T-helper 1 cell treated with Interleukin-12 subunit alpha and Interleukin-12 subunit beta and Interleukin-4 antibody, amounts not matched to agents 30 μg/mL and 1 μg/mL, for 36 hours (primary cell): ENCODE results near the gene RTKN.
"Not testable (repeated sequence)": the region's sequence is repeated elsewhere in the genome, so short reads cannot be mapped to it uniquely, and the experiment has no call there.

Experiments used
- H3K27ac Mint-ChIP-seq: one replicate; pipeline ENCODE4 v1.8.0; 2021; ENCODE audit warnings: mild to moderate bottlenecking, mixed read lengths
- H3K27me3 Mint-ChIP-seq: one replicate; pipeline ENCODE4 v1.8.0; 2021; ENCODE audit warnings: low read depth, mixed read lengths
- H3K36me3 Mint-ChIP-seq: one replicate; pipeline ENCODE4 v1.8.0; 2021; ENCODE audit warnings: low read depth, mixed read lengths
- H3K4me1 Mint-ChIP-seq: one replicate; pipeline ENCODE4 v1.8.0; 2021; ENCODE audit warnings: low read depth, mixed read lengths
- H3K4me3 Mint-ChIP-seq: one replicate; pipeline ENCODE4 v1.8.0; 2021; ENCODE audit warnings: mild to moderate bottlenecking, moderate library complexity, mixed read lengths
- H3K9me3 Mint-ChIP-seq: one replicate; pipeline ENCODE4 v1.8.0; 2021; ENCODE audit warnings: mixed read lengths

RTKN gene, protein sequence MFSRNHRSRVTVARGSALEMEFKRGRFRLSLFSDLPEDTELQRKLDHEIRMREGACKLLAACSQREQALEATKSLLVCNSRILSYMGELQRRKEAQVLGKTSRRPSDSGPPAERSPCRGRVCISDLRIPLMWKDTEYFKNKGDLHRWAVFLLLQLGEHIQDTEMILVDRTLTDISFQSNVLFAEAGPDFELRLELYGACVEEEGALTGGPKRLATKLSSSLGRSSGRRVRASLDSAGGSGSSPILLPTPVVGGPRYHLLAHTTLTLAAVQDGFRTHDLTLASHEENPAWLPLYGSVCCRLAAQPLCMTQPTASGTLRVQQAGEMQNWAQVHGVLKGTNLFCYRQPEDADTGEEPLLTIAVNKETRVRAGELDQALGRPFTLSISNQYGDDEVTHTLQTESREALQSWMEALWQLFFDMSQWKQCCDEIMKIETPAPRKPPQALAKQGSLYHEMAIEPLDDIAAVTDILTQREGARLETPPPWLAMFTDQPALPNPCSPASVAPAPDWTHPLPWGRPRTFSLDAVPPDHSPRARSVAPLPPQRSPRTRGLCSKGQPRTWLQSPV

DNA sequence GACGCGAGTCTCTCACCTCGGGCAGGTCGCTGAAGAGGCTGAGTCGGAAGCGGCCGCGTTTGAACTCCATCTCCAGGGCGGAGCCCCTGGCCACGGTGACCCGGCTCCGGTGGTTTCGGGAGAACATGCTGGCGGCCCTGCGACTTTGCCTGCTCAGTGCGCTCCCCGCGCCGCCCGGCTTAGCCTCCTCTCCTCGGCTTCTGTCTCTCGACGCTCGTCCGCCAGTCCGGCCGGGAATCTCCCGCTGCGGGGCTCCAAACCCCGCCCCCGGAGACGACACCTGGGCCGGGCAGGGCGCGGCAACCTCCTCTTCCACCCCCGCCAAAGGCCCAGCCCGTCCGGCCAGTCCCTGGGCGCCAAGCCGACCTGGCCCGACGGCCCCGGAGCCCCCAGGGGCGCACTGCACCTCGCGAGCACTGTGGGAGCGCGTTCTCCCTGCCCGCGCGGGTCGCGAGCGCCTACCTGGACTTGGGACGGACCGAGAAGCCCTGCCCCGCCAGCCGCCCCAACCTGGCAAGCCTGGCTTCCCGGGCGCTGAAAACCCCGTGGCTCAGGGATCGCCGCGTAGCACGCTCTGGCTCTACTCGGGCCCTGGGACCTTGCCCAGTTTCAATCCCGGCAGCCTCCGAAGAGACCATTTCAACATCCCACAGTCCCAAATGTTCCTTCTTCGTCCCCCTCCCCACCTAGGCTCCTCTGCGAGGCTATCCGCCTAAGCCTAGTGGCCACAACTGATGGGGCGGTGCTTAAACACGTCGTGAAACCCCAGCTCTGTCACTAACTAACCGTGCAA is at the start of gene RTKN:
Gene RTKN (minus strand): TSS at position 248 of the 793 bp plus-strand sequence. CDS start 121 bp downstream, at position 127.
- Mint-ChIP-seq H3K36me3 (peaks cover 2% of the 10 kb centered on the region), H3K27ac (peak within 1 kb of the TSS; percentile 47), H3K4me3 (peak within 1 kb of the TSS; percentile 76), H3K4me1 (peaks cover 12% of the 10 kb centered on the region), H3K27me3 (peaks cover 50% of the 10 kb centered on the region), H3K9me3 (no peaks in the 10 kb centered on the region)

DNA sequence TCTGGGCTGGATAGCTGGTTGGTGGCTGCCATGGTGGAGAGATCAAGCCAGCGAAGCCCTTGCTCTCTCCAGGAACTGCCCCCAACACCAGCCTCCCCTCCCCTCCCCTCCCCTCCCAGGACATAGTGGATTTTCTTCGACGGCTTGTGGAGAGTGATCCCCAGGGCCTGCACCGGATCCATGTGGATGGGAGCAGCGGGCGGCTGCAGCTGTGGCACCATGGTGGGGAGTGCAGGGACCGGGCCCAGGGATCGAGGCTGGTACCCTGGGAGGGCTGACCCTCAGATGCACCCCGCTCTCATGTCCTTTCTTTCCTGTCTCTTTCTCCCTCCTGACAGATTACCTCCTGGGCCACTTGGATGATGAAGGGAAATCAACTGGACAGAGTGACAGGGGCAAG is 48.2 kb upstream of the RTKN start:
- no peak overlapping the region for H3K4me3 Mint-ChIP-seq
- H3K4me1 Mint-ChIP-seq, result peaks cover 5% of the 10 kb centered on the region
- peaks cover 36% of the 10 kb centered on the region for H3K36me3 Mint-ChIP-seq
- H3K27ac Mint-ChIP-seq, result no peak overlapping the region
- no peaks in the 10 kb centered on the region for H3K27me3 Mint-ChIP-seq
- H3K9me3 Mint-ChIP-seq, result no peaks in the 10 kb centered on the region

DNA sequence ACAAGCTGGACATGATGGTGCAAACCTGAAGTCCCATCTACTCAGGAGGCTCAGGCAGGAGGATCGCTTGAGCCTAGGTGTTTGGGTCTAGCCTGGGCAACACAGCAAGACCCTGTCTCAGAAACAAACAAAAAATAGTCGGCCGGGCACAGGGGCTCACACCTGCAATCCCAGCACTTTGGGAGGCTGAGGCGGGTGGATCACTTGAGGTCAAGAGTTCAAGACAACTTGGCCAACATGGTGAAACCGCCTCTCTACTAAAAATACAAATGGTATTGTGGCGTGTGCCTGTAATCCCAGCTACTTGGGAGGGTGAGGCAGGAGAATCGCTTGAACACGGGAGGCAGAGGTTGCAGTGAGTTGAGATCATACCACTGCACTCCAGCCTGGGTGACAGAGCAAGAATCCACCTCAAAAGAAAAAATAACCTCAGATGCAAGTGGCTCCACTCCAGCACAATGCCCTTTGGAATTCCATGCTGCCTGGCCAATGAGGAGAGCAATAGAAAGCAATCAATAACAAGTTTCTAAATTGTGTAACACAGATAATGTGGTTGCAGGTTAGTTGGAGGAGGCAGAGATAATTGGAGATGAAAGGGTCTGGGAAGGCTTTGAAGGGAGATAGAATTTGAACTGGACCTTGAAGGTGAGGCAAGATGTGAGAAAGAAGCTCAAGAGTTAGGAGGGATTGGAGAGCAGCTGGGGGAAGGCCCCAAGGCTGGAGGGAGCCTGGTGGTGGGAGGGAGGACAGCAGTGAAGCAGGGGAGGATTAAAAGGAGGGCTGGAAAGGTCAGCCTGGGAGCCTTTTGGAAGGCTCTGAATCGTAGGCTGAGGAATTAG is 47.1 kb upstream of the RTKN start:
- Mint-ChIP-seq H3K27ac (peak overlapping the region; percentile 49), H3K27me3 (no peaks in the 10 kb centered on the region), H3K36me3 (peaks cover 30% of the 10 kb centered on the region), H3K4me1 (peaks cover 4% of the 10 kb centered on the region), H3K9me3 (no peaks in the 10 kb centered on the region), H3K4me3 (no peak overlapping the region)

DNA sequence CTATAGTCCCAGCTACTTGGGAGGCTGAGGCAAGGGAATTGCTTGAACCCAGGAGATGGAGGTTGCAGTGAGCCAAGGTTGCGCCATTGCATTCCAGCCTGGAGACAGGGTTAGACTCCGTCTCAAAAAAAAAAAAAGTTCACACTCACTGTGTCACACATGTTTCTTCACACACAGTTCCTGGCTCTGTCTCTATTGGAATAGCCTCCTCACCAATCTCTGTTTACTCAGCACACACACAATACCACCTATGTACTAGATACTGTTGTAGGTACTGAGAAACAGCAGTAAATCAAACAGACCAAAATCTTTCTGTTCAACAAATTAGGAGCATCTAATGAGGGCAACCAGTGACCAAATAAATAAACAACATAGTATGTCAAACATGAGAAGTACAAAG is 44.4 kb upstream of the RTKN start:
- peaks cover 15% of the 10 kb centered on the region for H3K36me3 Mint-ChIP-seq
- peaks cover 13% of the 10 kb centered on the region for H3K4me1 Mint-ChIP-seq
- no peaks in the 10 kb centered on the region for H3K9me3 Mint-ChIP-seq
- no peaks in the 10 kb centered on the region for H3K27me3 Mint-ChIP-seq
- no peak overlapping the region for H3K4me3 Mint-ChIP-seq
- no peak overlapping the region for H3K27ac Mint-ChIP-seq

DNA sequence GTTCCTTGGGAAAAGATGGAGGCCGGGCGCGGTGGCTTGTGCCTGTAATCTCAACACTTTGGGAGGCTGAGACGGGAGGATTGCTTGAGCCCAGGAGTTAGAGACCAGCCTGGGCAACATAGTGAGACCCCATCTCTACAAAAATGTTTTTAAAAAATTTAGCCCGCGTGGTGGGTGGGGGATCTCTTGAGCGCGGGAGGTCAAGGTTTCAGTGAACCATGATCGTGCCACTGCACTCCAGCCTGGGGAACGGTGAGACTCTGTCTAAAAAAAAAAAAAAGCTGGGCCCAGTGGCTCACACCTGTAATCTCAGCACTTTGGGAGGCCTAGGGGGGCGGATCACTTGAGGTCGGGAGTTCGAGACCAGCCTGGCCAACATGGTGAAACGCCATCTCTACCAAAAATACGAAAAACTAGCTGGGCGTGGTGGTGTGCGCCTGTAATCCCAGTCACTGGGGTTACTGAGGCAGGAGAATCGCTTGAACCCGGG is 42.0 kb upstream of the RTKN start:
- H3K36me3 Mint-ChIP-seq, result peaks cover 24% of the 10 kb centered on the region
- H3K27me3 Mint-ChIP-seq, H3K9me3 Mint-ChIP-seq: not testable (repeated sequence)
- peaks cover 22% of the 10 kb centered on the region for H3K4me1 Mint-ChIP-seq
- H3K27ac Mint-ChIP-seq, result peak overlapping the region; percentile 100
- H3K4me3 Mint-ChIP-seq, result peak overlapping the region; percentile 100

DNA sequence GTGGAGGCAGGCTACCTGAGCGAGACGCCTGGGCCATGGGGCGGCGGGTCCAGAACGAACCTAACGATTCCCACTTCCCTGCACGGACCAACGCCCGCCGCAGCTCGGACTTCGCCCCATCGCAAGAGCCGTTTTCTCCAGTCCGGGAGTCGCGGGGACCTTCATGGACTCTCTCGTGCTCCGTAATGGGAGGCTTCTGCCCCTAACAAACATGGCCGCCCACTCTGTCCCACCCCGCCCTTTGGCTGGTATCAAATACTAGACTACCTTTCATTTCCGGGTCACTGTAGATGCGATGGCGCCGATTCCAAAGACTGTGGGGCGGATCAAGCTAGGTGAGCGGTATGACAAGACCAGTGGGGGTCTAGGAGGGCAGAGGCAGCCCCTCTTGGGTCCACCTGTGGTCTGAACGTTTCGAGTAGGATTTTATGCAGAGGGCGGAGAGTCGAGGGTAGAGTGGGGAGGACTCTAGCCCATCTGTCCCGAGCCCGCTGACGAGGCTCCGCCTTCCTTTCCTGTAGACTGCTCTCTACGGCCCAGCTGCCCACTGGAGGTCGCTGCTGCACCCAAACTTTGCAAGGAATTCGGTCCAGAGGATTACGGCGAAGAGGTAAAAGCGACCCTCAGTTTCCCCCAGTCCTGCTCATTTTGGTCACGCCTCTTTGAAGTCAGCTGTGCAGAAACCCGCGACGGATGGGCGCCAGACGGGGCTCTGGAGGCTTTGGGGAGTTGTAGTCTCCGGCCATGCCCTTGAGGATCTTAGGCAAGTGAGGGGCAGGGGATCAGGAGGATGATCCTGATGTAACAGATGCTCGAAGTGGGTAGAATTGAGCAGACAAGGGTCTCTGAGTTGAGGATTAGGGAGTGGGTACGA is 41.3 kb upstream of the RTKN start, which contains the start of the genes CCDC142 and TTC31:
Gene CCDC142 (minus strand): TSS at position 198 of the 874 bp plus-strand sequence. CDS start 161 bp downstream, at position 37.
Gene TTC31 (plus strand): TSS at position 281 of the 874 bp plus-strand sequence. CDS start 15 bp downstream, at position 296.
- no peaks in the 10 kb centered on the region for H3K9me3 Mint-ChIP-seq
- peak within 1 kb of the TSS; percentile 100 for H3K4me3 Mint-ChIP-seq
- H3K27me3 Mint-ChIP-seq, result no peaks in the 10 kb centered on the region
- peaks cover 24% of the 10 kb centered on the region for H3K36me3 Mint-ChIP-seq
- peaks cover 22% of the 10 kb centered on the region for H3K4me1 Mint-ChIP-seq
- peak within 1 kb of the TSS; percentile 100 for H3K27ac Mint-ChIP-seq

DNA sequence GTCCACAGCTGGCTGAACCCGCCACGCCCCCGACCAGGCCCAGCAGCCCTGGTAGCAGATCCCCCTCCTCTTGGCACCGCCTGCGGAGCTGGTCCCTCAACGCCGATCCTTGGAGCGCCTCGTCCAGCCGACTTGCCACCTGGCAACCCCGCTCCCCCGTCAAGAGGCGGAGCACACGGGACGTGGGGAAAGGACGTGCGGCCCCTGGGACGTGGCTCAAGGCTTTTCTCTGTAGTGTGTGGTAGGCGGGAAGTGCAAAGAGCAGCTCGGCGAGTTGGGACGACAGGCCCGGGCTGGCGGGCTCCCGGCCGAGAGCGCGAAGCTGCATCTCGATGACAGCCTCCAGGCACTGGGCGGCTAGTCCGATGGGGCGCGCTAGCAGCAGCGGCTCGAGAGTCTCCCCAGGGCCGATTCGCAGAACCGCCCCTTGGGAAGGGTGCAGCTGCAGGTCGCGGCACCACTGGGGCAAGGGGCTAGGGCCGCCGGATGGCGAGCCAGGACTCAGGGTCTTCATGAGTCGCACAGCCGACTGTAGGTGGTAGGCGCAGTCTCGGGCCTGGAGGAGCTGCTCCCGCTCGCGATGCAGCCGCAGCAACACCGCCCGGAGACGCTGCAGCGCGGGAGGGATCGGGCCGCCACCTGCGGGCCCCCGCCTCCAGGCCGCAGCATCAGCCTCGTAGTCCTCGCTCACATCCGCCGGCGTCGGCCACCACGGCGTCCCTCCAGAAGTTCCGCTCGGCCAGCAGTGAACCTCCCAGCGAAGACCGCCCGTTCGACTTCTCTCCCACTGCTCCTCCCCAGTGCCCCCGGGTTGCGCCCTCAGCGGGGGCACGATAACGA is 40.4 kb upstream of the RTKN start:
- H3K27ac Mint-ChIP-seq, result peak overlapping the region; percentile 100
- peaks cover 29% of the 10 kb centered on the region for H3K36me3 Mint-ChIP-seq
- H3K4me1 Mint-ChIP-seq, result peaks cover 22% of the 10 kb centered on the region
- peak overlapping the region; percentile 100 for H3K4me3 Mint-ChIP-seq
- no peaks in the 10 kb centered on the region for H3K27me3 Mint-ChIP-seq
- no peaks in the 10 kb centered on the region for H3K9me3 Mint-ChIP-seq

DNA sequence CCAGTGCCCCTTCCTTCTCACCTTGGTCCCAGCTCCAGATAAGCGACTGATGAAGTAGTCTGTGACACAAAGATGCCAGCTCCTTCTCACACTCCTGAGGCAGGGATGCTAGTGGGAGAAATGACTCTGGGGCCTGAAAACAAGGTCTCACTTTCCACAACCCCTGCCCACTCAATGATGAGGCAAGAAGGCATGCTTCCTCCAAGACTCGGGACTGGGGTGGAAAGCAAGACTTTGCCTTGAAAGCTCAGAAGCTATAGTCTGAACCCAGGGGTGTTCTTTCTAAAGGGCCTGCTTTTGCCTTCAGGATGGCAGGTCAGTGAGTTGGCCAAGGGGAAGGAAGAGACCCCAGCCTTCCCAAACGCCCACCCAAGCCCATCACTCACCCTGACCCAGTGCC is 39.7 kb upstream of the RTKN start:
- Mint-ChIP-seq H3K4me3 (peak overlapping the region; percentile 100), H3K27ac (no peak overlapping the region), H3K36me3 (peaks cover 29% of the 10 kb centered on the region)

DNA sequence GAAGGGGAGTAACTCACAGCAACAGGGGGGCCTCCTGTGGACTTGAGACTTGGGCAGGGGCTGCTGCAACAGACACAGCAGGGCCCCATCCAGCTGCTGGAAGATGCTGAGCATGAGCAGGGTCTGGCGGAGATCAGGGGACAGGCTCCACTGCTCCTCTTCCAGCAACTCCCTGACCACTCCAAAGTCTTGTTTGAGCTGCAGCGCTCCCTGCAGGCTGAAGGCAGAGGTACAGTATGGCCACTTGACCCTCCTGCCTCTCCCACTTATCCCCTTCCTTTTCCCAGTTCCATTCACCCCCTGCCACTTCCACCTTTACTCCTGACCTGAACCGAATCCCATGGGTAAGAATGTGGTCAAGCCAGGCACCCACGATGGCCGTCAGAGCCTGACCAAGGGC is 33.2 kb upstream of the RTKN start:
- peaks cover 34% of the 10 kb centered on the region for H3K36me3 Mint-ChIP-seq
- no peak overlapping the region for H3K4me3 Mint-ChIP-seq
- H3K4me1 Mint-ChIP-seq, result peaks cover 25% of the 10 kb centered on the region
- H3K9me3 Mint-ChIP-seq, result no peaks in the 10 kb centered on the region
- H3K27me3 Mint-ChIP-seq, result no peaks in the 10 kb centered on the region
- H3K27ac Mint-ChIP-seq, result peak overlapping the region; percentile 34

More for the DNA sequence above, 39.7 kb upstream of the RTKN start:
- H3K9me3 Mint-ChIP-seq, result no peaks in the 10 kb centered on the region
- no peaks in the 10 kb centered on the region for H3K27me3 Mint-ChIP-seq
- H3K4me1 Mint-ChIP-seq, result peaks cover 22% of the 10 kb centered on the region

DNA sequence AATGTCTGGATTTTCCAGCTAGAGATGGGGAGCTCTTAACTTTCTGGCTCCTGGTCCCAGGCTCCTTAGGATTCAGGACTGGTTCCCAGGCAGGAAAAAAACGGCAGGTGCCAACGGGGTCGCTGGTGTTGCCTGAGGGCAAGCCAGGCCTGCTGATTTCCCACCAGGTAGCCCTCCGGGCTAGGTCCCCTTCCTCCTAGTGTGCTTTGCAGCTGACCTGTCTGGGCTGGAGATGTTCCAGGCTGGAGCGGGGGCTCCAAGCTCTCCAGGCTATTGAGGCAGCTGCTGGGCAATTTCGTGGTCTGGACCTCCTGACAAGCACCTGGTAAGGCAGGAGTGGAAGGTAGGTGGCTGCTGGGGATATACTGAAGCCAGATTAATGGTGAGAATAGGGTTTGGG is 32.7 kb upstream of the RTKN start:
- H3K27me3 Mint-ChIP-seq, result no peaks in the 10 kb centered on the region
- H3K36me3 Mint-ChIP-seq, result peaks cover 33% of the 10 kb centered on the region
- H3K4me3 Mint-ChIP-seq, result no peak overlapping the region
- peak overlapping the region; percentile 17 for H3K27ac Mint-ChIP-seq
- peaks cover 27% of the 10 kb centered on the region for H3K4me1 Mint-ChIP-seq
- H3K9me3 Mint-ChIP-seq, result no peaks in the 10 kb centered on the region

DNA sequence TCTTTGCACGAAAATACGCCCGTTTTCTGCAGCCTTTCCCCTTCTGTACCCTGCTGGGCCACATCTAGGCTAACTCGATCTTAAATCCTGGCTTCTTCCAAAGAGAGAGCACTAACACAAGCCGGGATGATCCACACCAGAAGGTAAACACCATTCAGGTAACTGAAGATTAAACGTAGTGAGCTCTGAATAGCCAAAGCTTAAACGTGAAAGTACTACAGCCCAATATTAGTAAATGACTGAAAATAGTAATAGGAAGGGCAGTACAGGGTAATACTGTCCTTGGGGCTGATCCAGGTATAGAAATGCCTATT is 31.2 kb upstream of the RTKN start:
- H3K36me3 Mint-ChIP-seq, result peaks cover 28% of the 10 kb centered on the region
- H3K27me3 Mint-ChIP-seq, result no peaks in the 10 kb centered on the region
- H3K9me3 Mint-ChIP-seq, result no peaks in the 10 kb centered on the region
- H3K4me1 Mint-ChIP-seq, result peaks cover 22% of the 10 kb centered on the region
- H3K27ac Mint-ChIP-seq, result peak overlapping the region; percentile 98
- H3K4me3 Mint-ChIP-seq, result peak overlapping the region; percentile 98

DNA sequence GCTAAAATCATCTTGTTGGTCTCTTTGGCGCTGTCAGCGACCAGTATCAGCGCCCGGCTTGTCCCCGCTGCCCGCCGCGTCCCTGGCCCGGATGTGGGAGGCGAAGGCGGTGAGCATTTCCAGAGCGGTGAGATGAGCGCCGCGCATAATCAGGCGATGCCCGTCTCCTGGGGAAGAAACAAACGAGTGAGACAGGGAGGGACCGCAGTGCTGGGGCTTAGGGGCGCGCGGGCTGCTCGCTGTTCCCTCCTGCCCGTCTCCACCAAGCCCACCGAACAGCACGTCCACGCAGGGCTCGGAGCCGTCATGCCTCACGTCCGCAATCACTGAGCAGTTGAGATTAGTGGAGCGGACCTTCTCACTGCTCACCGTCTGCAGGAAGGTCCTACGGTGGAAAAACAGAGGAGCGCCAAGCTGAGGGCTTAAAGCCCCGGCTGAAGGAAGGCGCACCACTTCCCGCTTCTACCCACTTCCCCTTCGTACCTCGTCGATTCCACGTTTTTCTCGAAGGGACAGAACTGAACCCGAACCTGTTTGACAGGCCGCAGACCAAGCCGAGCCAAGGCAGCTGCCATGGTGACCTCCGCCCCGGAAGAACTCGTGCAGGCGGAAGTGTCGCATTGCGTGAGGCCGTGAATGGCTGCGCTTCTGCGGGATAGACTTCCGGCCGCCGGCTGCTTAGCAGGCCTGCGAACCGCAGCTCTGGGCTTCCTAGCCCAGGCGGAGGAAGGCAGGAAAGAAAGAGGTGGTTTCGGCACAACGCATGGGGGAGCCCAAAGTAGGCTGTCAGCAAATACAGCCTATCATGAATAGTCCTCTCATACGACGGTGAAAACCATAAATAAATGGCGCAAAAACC is 30.6 kb upstream of the RTKN start, which contains the start of gene MRPL53:
Gene MRPL53 (minus strand): TSS at position 595 of the 859 bp plus-strand sequence. CDS start 20 bp downstream, at position 575.
- Mint-ChIP-seq H3K9me3 (no peaks in the 10 kb centered on the region), H3K4me1 (peaks cover 22% of the 10 kb centered on the region), H3K27ac (peak within 1 kb of the TSS; percentile 98), H3K27me3 (no peaks in the 10 kb centered on the region), H3K4me3 (peak within 1 kb of the TSS; percentile 98), H3K36me3 (peaks cover 25% of the 10 kb centered on the region)
